C4-2B (cell line): ENCODE results near the gene CFAP97D1.

Experiments used
- H3K27ac ChIP-seq: fragments of 450-650 bp; 2 replicates; pipeline ENCODE4 v1.5.1; 2017
- ZFX ChIP-seq: fragments of 450-650 bp; IDR thresholded peaks from 2 replicates; pipeline ENCODE4 v1.6.1; 2017
- TF ChIP-seq, protein P1 (sequence below): fragments of 450-650 bp; conservative IDR thresholded peaks from 2 replicates; pipeline ENCODE4 v1.5.1; 2017; ENCODE audit warnings: mild to moderate bottlenecking

Gene CFAP97D1

DNA sequence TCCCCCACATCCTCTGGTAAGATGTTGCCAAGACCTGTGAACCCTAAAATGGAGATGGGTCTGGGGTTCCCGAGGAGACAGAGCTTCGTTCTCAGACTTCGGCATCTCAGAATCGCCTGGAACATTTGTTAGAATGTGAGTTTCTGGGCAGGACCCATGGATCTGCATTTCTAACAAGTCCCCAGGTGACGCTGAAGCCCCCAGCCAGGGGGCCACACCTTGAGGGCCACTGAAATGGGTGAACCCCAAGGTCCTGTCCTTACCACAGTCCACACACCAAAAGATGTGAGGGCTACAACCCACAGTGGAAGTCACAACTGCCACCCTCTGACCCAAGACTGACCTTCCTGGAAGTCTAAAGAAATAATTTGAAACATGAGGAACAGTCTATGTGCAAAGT is 38.7 kb downstream of the CFAP97D1 start:
- H3K27ac ChIP-seq = no peak overlapping the region
- TF ChIP-seq, protein P1, sequence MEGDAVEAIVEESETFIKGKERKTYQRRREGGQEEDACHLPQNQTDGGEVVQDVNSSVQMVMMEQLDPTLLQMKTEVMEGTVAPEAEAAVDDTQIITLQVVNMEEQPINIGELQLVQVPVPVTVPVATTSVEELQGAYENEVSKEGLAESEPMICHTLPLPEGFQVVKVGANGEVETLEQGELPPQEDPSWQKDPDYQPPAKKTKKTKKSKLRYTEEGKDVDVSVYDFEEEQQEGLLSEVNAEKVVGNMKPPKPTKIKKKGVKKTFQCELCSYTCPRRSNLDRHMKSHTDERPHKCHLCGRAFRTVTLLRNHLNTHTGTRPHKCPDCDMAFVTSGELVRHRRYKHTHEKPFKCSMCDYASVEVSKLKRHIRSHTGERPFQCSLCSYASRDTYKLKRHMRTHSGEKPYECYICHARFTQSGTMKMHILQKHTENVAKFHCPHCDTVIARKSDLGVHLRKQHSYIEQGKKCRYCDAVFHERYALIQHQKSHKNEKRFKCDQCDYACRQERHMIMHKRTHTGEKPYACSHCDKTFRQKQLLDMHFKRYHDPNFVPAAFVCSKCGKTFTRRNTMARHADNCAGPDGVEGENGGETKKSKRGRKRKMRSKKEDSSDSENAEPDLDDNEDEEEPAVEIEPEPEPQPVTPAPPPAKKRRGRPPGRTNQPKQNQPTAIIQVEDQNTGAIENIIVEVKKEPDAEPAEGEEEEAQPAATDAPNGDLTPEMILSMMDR = no peak
- no peak for TF ChIP-seq ZFX

DNA sequence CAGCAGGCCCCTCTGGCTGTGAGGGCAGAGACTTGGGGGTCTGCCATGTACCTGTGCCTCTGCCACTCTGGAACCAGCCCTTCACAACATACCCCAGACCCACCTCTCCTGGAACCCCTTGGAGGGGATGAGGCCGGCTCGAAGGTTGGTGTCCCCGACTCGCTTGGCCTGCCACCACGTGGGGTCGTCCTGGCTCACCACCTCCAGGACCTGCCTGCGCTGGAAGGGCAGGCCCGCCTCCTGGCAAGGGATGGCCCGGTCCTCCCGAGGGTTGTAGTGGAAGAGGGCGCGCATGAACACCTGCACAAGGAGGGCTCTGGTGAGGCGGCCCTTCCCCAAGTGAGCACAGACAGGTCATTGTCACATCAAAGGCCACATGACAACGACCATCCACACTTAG is 40.5 kb downstream of the CFAP97D1 start:
- H3K27ac ChIP-seq = no peak overlapping the region
- TF ChIP-seq ZFX = no peak
- TF ChIP-seq, protein P1 = no peak

DNA sequence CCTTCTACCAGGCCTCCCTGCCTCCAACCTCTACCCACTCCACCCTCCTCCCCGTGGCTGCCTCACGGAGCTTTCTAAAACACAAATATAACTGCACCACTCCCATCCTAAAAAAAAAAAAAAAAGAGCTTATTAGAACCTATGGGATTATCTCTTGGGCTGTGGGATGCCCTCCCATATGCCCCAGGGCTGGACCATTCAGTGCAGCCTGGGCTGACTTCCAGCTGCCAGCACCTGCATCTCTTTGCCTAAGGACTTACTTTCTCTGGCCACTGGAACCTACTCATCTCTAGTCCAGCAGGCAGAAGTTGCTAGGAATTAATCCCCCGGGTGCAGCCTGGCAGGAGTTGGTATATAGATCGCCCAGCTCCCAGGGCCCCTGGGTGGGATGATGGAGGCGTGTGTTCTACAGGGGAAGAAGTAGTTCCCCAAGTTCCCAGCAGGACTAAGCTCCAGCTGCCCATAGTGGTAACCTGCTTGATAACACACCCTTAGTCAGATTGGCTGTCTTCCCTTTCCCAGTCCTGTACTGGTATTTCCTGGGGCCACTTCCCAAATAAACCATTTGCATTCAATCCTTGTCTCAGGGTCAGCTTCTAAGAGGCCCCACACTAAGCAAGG is 42.4 kb downstream of the CFAP97D1 start:
- no peak for TF ChIP-seq ZFX
- TF ChIP-seq, protein P1 = no peak
- peak overlapping the region; percentile 57 for H3K27ac ChIP-seq

DNA sequence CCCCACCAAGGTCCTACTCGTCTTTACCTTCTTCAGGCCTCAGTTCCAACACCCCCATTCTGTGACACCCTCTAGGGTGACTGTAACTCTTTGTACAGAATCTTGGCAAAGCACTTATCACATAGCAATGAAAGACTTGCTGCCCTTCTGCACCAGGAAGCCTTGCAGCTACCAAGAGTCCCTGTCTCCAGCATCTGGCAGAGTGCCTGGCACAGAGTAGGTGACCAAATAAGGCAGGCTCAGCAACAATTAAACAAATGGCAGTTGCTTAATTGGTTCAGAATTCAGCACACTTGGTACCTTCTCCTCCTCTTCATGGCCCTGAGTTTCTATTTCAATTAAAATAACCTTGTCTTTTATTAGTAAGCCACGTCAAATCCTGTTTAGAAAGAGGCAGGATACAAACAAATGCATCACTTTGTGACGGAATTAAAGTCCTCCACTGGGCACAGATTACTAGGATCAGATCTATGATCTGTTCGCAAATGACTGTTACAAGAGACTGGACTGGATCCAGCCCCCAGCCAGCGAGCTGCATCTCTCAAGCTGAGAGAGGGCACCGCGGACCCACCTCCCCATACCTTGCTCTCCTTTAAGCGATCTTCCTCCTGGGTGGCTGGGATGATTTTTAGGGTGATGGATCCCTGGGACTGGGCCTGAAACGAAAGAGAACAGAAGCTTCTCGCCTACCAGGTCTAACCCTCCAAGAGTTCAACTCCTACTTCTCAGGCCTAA is 43.3 kb downstream of the CFAP97D1 start:
- H3K27ac ChIP-seq = peak overlapping the region; percentile 57
- no peak for TF ChIP-seq ZFX
- TF ChIP-seq, protein P1 = no peak

DNA sequence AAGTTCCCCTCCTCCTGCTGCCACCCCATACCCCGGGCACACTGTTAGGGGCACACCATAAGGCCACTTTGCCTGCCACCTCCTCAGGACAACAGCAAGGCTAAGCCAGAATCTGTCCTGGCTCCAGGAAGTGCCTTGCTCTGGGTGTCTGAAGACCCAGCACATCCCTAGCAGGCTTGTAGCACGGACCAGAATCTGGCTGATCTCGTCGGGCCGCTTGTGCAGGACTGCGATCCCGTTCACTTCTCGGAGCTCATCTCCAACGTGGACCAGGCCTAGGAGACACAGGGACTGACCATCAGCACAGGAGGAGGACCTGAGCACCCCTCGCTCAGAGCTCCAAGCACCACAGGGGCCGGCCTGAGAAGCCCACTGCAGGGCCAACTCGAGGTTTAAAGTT is 45.3 kb downstream of the CFAP97D1 start:
- no peak for TF ChIP-seq ZFX
- TF ChIP-seq, protein P1 = no peak

DNA sequence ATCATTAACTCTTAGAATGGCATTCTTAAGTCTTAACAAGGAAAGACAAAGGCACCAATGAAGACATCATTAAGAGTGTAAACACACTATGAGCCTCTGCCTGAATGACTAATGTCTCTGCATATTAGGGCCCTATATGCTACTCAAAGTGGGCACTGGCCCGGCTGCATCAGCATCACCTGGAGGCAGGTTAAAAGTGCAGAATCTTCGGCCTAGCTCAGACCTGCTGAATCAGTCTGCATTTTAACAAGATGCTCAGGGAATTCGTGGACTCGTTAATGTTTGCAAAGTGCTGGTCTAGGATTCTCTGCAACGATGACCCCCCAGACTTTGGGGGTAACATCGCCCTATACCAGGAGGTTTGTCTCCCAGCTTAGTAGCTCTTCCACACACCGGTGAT is 46.0 kb downstream of the CFAP97D1 start:
- no peak overlapping the region for H3K27ac ChIP-seq
- no peak for TF ChIP-seq ZFX
- TF ChIP-seq, protein P1 = no peak

More for the DNA sequence above, 45.3 kb downstream of the CFAP97D1 start:
- no peak overlapping the region for H3K27ac ChIP-seq

DNA sequence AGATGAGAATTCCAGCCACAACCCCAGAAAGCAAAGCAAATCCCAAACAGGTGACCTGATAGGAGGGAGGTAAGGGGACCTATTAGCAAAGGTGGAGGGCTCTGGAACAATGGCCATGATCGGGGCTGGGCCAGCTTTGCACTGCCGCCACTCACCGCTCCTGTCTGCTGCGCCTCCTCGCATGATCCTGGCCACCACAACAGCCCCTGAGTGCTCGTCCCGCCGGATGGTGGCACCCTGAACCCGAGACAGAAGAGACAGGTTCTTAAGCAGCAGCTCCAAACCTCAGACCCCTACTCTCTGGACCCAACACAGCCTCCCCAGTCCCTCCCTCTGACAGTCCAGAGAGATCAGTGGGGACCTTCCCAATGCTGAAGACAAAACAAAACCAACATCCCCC is 47.4 kb downstream of the CFAP97D1 start:
- TF ChIP-seq, protein P1 = no peak
- no peak for TF ChIP-seq ZFX
- H3K27ac ChIP-seq = no peak overlapping the region
